T follicular helper cell (primary cell): ENCODE measurements around the gene CCDC70.
"Not testable (repeated sequence)": the region's sequence is repeated elsewhere in the genome, so short reads cannot be mapped to it uniquely, and the experiment has no call there.

Experiments used
- DNase-seq: peaks from one replicate; pipeline ENCODE4 v3.0.0-alpha.2; 2020; ENCODE audit warnings: low read depth

Gene CCDC70

DNA sequence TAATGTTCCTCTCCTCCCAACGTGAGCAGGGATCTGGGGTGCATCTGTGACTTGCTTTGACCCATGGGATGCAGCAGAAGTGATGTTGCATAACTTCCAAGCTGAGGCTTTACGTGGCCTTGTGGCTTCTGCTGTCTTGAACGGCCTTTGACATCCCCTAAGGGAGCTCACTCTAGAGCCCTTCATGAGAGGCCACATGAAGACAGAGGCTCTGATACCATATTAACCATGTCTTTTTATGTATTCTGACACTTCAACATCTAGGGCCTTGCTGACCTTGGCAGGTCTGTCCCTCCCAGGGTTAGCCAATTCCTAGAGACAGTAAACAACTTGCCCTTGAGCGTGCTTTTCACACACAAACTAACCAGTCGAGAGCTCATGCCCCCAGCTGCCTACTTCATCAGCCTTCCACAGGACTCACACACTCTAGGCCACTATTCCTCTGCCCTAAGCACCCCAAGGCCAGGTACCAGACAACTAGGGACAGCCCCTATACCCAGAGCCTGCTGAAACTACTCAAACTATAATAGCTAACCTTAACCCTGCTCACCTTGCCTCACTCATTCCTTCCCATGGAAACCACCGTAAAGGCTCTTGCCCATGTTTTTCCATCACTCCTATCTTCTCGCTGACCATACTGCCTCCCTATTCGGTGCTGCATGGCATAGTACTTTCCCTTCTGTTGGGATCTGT is 45.4 kb downstream of the CCDC70 start:
- no peak for DNase-seq

DNA sequence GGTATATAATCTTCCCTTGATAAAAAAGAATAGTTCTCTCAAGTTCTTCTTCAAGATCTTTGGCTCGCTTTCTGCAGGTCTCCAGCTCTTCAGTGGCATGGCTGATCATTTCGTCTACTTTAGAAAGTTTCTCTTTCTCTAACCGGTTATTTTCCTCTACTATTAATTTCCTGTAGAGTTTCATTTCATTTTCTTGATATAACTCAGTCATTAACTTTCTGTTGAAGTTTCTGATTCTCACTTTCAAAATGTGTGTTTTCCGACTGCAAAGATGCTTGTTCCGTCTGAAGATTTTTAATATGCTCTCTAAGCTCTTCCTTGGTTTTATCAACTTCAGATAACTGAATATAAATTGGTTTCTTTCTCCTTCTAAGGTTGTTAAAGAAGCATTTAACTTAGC is 47.5 kb downstream of the CCDC70 start:
- not testable (repeated sequence) for DNase-seq

DNA sequence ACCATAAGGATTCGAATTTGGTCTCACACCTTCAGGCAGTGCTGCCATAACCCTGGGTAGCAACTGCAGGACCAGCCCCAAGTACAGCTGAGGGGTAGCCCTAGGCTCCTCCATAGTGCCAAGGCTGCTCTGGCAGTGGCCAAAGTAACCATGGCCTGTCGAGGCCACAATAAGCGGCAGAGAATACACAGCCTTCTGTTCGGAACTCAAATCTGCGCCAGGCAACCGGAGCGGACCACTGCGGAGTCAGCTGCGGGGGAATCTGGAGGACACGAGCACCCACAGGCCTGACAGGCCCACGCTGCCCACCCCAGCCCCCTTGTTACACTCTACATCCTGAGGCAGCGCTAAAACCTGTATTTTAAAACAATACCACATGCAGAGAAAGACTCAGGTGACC is 48.7 kb downstream of the CCDC70 start:
- DNase-seq = no peak

DNA sequence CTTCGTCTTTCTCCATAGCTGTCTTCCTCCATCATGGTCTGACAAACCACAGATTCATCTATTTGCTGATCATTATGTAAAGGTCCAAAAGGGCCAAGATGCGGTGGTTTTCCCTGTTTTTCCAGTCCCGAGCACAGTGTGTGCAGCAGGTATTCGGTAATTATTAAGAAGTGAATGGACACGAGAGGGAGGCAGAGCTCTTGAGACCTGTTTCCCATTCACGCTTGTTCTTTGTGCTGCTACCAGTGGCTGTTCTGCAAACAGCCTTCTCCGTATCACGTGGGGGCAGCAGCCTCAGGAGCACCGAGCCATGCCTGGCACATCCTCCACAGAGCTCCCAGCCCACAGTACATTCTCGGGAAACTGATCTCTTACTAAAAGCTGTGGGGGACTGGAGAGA is 50.3 kb downstream of the CCDC70 start:
- no peak for DNase-seq

DNA sequence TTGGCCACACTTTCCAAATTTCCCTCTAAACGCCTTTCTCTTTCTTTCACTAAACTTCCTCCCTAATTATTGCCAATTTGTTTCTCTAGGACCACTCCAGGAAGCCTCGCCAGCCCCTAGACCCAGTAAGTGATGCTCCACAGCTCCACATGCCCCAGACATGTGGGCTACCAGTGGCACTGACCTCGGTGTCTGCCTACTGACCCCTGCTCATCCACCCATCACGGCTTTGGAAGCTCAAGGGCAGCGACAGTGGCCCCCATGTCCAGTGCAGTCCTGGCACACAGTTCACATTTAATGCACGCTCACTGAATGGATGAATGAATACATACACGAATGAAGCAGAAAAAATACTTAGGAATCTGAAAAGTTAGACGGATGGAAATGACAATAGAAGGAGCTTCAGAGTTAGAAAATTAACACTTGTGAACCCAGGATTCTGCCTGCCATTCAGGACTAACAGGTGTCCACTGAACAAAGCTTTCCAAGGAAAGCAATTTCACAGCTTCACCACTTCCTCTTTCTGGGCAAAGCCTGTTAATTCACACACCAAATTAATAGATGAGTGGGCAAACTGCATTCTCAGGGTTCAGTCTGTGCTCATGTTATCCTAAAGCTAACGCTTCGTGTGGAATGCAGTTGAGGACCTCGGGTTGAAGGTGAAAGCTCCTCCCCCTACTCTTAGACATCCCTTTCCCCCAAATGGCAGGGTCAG is 50.9 kb downstream of the CCDC70 start:
- DNase-seq = no peak

DNA sequence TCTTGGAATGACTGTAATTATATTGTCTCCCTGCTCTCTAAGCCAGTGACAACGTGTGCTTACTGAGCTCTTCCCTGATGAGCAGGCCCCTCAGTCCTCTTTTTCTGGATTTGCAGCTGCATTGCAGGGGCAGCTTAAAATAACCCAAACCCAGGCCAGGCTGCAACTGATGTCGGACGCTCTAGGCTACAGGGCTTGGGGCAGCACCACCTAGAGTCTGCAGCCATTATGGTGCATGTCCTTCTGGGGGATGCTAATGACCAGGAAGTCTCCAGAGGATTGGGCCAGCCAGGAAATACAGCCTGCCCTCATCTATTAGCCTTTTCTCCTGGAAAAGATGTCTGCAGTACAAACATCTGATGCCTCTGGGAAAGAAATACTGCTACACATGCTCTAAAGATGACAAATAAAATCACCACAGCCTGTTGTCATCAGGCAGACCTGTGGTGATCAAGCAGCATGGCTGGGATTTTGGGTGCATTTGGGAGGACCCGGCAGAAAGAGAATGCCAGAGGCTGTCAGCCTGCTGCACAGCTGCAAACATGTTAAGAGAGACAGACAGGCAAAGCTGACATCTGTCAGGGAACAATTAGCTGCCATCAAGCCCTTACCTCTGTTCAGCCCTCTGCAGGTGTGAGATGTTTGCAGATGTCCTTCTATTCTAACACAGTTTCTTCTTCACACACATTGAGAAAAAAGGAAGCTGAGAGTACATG is 51.8 kb downstream of the CCDC70 start:
- no peak for DNase-seq

DNA sequence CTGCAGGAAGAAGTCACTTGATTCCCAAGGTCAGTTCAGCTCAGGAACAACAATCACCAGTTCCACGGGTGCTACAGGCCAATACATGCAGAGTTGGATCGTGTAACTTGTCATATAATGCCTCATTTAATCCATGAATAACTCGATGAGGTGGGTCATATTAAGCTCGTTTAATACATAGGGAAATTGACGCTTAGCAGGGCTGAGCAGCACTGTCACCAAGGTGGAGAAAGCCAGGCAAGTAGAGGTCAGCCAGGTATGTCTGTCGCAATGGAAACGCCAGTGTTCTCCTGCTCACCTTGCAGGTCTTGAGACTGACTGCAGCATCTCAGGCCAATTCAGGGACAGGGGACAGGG is 52.3 kb downstream of the CCDC70 start:
- DNase-seq = no peak
